ENCODE data around the gene PFN3. TPM values are rescaled to one million over a fixed set of nuclear protein-coding genes. Genes with fewer than 3 reads are reported as not detected.
A peak's percentile ranks its signal among the peaks of the same experiment; 100 is the strongest.

Gene PFN3
- total RNA-seq, 2 donors from 2014 or later: not detected

DNA sequence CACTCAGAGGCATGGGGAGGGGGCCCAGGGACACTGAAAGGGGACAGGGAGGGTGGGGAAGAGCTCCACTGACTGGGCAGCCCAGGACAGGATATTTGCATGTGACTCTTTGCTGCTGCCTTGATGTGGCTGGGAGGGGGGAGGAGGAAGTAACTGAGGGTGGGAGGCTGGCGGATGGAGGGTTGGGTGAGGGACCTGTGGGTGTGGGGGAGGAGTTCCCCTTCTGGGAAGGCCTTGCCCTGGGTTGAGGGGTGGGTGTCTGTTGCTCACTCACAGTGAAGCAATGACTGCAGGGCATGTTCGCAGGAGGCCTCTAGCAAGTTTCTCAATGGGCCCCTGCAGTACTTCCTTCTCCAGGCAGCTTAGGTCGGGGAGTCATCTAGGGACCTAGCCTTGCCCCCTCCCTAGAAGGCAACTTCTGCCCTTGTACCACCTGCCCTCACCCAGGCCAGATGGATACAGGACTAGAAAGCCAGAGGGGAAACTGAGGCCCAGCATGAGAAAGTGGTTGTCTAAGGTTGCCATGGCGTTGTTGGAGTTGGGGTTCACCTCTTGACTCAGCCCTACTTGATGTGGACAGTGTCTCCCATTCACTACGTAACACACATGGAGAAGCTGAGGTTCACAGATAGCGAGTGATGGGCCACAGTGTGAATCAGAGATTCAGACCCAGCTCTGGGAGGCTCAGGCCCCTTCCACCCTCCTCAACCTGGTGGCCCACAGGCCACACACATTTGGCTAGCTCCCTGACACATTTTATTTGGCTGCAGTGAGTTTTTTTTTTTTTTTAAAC lies 29.0 kb upstream of the PFN3 start:
- ATAC-seq (ENCODE audit: insufficient number of reproducible peaks, low FRiP score, low read depth): no peak
- H3K36me3 ChIP-seq: peaks cover 24% of the 10 kb centered on the region
- H3K27me3 ChIP-seq (replicated peaks; ENCODE audit: insufficient read depth): no peaks in the 10 kb centered on the region
- H3K4me1 ChIP-seq (ENCODE audit: control insufficient read depth in 1 of 2, low read depth in 2 of 2): peaks cover 15 to 47% of the 10 kb centered on the region in 2 donors
- TF ChIP-seq, protein P1, sequence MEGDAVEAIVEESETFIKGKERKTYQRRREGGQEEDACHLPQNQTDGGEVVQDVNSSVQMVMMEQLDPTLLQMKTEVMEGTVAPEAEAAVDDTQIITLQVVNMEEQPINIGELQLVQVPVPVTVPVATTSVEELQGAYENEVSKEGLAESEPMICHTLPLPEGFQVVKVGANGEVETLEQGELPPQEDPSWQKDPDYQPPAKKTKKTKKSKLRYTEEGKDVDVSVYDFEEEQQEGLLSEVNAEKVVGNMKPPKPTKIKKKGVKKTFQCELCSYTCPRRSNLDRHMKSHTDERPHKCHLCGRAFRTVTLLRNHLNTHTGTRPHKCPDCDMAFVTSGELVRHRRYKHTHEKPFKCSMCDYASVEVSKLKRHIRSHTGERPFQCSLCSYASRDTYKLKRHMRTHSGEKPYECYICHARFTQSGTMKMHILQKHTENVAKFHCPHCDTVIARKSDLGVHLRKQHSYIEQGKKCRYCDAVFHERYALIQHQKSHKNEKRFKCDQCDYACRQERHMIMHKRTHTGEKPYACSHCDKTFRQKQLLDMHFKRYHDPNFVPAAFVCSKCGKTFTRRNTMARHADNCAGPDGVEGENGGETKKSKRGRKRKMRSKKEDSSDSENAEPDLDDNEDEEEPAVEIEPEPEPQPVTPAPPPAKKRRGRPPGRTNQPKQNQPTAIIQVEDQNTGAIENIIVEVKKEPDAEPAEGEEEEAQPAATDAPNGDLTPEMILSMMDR (IDR thresholded peaks at IDR 0.05): no peak
- H3K4me3 ChIP-seq: no peak overlapping the region
- H3K27ac ChIP-seq: no peak overlapping the region
- DNase-seq (ENCODE audit: low spot score): no peak
- no peaks in the 10 kb centered on the region for H3K9me3 ChIP-seq

DNA sequence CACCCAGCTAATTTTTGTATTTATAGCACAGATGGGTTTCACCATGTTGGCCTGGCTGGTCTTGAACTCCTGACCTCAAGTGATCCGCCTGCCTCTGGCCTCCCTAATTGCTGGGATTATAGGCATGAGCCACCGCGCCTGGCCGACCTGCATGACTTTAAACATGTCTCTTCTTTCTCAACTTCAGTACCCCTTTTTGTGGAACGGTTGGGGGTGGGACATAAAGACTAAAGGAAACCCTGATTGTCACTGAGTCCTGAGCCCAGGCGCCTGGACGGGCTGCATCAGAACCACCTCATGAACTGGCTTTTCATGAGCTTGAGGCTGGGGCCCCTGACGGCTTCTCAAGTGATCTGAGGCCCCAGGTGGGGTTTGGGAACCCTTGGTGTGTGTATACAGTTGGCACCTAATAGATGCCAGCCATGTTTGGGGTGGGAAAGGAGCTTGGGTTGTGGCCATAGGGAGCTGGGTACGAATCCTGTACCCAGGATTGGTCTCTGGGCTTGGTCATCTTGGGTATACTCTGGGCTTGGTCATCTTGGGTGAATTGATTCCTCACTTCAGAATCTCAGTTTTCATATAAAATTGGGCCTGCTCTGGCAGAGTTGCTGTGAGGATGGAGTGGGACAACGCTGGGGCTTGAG lies 28.2 kb upstream of the PFN3 start:
- Histone ChIP-seq H3K9me3 (no peaks in the 10 kb centered on the region), H3K4me3 (no peak overlapping the region), H3K27me3 (replicated peaks; ENCODE audit: insufficient read depth) (no peaks in the 10 kb centered on the region), H3K27ac (no peak overlapping the region), H3K4me1 (ENCODE audit: control insufficient read depth in 1 of 2, low read depth in 2 of 2) (peaks cover 15 to 47% of the 10 kb centered on the region in 2 donors), H3K36me3 (peaks cover 16% of the 10 kb centered on the region)
- no peak for DNase-seq (ENCODE audit: low spot score)
- TF ChIP-seq, protein P1 (IDR thresholded peaks at IDR 0.05): no peak
- no peak for ATAC-seq (ENCODE audit: insufficient number of reproducible peaks, low FRiP score, low read depth)

DNA sequence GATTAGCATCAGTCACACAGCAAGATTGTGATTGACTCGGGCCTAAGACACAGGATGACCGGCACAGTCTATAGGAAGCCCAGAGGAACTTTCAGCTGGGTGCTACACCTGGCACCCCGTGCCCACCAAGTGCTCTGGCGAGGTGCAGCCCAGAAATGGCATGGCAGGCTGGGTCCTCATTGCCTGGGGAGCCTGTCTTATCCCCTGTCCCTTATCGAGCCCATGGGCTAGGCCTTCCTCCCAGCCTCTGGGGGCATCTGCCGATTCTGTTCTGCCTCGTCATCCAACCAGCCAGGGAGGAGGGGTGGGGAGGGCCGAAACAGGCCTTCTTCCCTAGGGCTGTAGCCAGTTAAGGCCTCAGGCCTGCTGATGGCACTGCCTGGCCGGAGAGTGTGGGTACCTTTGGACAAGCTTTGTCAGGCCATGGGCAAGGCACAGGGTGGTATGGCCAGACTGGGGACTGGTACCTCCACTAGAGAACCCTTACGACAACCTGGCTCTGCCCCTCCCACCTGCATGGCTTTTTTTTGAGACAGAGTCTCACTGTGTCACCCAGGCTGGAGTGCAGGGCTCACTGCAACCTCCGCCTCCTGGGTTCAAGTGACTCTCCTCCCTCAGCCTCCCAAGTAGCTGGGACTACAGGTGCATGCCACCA lies 27.6 kb upstream of the PFN3 start:
- H3K36me3 ChIP-seq: peaks cover 10% of the 10 kb centered on the region
- no peaks in the 10 kb centered on the region for H3K27me3 ChIP-seq (replicated peaks; ENCODE audit: insufficient read depth)
- no peaks in the 10 kb centered on the region for H3K9me3 ChIP-seq
- no peak overlapping the region for H3K27ac ChIP-seq
- H3K4me3 ChIP-seq: peak overlapping the region; percentile 95
- peaks cover 15 to 47% of the 10 kb centered on the region in 2 donors for H3K4me1 ChIP-seq (ENCODE audit: control insufficient read depth in 1 of 2, low read depth in 2 of 2)
- TF ChIP-seq, protein P1 (IDR thresholded peaks at IDR 0.05): no peak
- DNase-seq (ENCODE audit: low spot score): no peak
- no peak for ATAC-seq (ENCODE audit: insufficient number of reproducible peaks, low FRiP score, low read depth)

DNA sequence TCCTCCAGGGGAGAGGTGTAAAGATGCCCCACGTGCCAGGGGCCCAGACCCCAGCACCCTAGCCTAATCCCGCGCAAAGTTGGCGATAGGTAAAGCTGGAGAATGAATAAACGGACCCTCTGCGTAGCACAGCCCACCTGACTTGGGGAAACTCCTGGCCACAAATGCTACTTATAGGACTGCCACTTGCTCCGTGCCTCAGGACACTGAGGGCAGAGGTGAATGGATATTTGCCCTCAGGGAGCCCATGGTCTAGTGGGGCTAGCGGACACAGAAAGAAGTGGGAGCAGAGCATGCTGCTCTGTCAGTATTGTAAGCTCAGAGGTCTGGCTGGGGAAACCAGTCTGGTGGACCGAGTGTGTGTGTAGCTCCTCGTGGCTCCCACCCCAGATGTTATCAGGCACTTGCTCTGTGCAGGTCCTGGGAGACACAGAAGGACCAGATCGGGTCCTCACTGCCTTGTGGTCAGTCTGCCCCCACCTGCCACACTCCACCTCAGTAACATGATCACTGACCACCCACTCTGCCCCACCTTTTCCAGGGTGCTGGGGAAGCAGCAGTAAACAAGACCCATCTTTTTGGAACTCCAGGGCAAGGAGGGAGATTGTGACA lies 26.9 kb upstream of the PFN3 start:
- Histone ChIP-seq H3K36me3 (peaks cover 3% of the 10 kb centered on the region), H3K4me3 (peak overlapping the region; percentile 95), H3K9me3 (no peaks in the 10 kb centered on the region), H3K27ac (peak overlapping the region; percentile 62 to 69), H3K4me1 (ENCODE audit: control insufficient read depth in 1 of 2, low read depth in 2 of 2) (peaks cover 15 to 42% of the 10 kb centered on the region in 2 donors), H3K27me3 (replicated peaks; ENCODE audit: insufficient read depth) (no peaks in the 10 kb centered on the region)
- ATAC-seq (ENCODE audit: insufficient number of reproducible peaks, low FRiP score, low read depth): no peak
- TF ChIP-seq, protein P1 (IDR thresholded peaks at IDR 0.05): no peak
- DNase-seq (ENCODE audit: low spot score): no peak
